HL-60 (cell line): ENCODE data around the gene ATP11B.

ENCODE experiments used
- DNase-seq, 2 experiments: peaks; one replicate each; pipeline ENCODE4 v3.0.0-alpha.2; 2010 to 2020; ENCODE audit warnings: low read depth in 1 of 2, low spot score in 1 of 2
- H3K27ac ChIP-seq: fragments of 250-450 bp; sonication (Bioruptor Pico); replicated peaks from 2 replicates; pipeline ENCODE4 v1.5.1; 2020; ENCODE audit warnings: mild to moderate bottlenecking, moderate library complexity
- H3K27me3 ChIP-seq: fragments of 250-450 bp; sonication (Bioruptor Pico); 2 replicates; pipeline ENCODE4 v1.5.1; 2021; ENCODE audit warnings: mild to moderate bottlenecking, moderate library complexity; ENCODE audit not compliant: insufficient read depth, poor library complexity, severe bottlenecking
- H3K4me3 ChIP-seq: replicated peaks from 2 replicates; pipeline ENCODE4 v1.5.1; 2011; ENCODE audit warnings: mild to moderate bottlenecking, control low read depth, low read length; ENCODE audit not compliant: insufficient read depth
- CTCF ChIP-seq: IDR thresholded peaks from one replicate; pipeline ENCODE4 v1.5.1; 2011; ENCODE audit warnings: low read length, control low read depth, inconsistent platforms; ENCODE audit not compliant: insufficient read depth
- GABPA ChIP-seq: IDR thresholded peaks from 2 replicates; pipeline ENCODE4 v1.6.1; 2012; ENCODE audit warnings: low read depth
- POLR2AphosphoS5 ChIP-seq: IDR thresholded peaks from 2 replicates; pipeline ENCODE4 v1.6.1; 2012; ENCODE audit warnings: low read depth
- REST ChIP-seq: IDR thresholded peaks from 2 replicates; pipeline ENCODE4 v1.6.1; 2012; ENCODE audit warnings: low read depth; ENCODE audit not compliant: insufficient replicate concordance
- SPI1 ChIP-seq: IDR thresholded peaks from 2 replicates; pipeline ENCODE4 v1.6.1; 2012; ENCODE audit warnings: low read depth, mild to moderate bottlenecking, borderline replicate concordance

Gene ATP11B

GRCh38 chr3:182969277-182969676 lies 176.0 kb downstream of the ATP11B start:
- H3K4me3 ChIP-seq, result no peak overlapping the region
- no peak for DNase-seq
- H3K27ac ChIP-seq, result no peak overlapping the region

GRCh38 chr3:182969853-182970252 lies 176.5 kb downstream of the ATP11B start:
- H3K27ac ChIP-seq, result no peak overlapping the region
- H3K4me3 ChIP-seq, result no peak overlapping the region
- no peak for DNase-seq
- H3K27me3 ChIP-seq, result no peaks in the 10 kb centered on the region
- TF ChIP-seq REST, result no peak
- no peak for TF ChIP-seq POLR2AphosphoS5
- TF ChIP-seq SPI1, result no peak
- no peak for TF ChIP-seq CTCF
- no peak for TF ChIP-seq GABPA

More at GRCh38 chr3:182969277-182969676, 176.0 kb downstream of the ATP11B start:
- TF ChIP-seq CTCF, result no peak
- no peak for TF ChIP-seq GABPA
- TF ChIP-seq POLR2AphosphoS5, result no peak
- TF ChIP-seq REST, result no peak
- no peak for TF ChIP-seq SPI1
- no peaks in the 10 kb centered on the region for H3K27me3 ChIP-seq

GRCh38 chr3:182970811-182971418 lies 177.6 kb downstream of the ATP11B start:
- no peak overlapping the region for H3K27ac ChIP-seq
- TF ChIP-seq GABPA (no peak), SPI1 (no peak), CTCF (no peak), REST (no peak), POLR2AphosphoS5 (no peak)
- no peak overlapping the region for H3K4me3 ChIP-seq
- DNase-seq, result no peak
- no peaks in the 10 kb centered on the region for H3K27me3 ChIP-seq
